Measurements from ENCODE around the gene MGMT.

Gene MGMT

DNA sequence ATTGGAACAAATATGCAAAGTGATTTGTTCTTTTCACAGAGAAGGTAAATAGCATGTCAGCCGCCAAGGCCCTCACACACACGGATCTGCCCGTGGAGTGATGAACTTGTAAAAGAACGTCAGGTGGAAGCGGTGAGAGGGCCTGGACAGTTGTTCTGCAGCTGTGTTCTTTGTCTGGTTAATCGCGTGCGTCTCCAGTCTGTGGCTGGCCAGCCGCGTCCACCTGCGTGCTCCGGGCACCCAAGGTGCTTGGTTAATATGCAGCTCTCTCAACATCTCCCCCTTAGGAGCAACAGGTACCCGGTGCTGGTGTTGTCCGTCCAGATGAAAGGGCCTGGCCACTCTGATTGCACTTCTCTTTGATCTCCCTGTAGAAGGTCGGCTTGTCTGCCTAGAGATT, 162.9 kb downstream of the MGMT start:
- DNase-seq = no peak

DNA sequence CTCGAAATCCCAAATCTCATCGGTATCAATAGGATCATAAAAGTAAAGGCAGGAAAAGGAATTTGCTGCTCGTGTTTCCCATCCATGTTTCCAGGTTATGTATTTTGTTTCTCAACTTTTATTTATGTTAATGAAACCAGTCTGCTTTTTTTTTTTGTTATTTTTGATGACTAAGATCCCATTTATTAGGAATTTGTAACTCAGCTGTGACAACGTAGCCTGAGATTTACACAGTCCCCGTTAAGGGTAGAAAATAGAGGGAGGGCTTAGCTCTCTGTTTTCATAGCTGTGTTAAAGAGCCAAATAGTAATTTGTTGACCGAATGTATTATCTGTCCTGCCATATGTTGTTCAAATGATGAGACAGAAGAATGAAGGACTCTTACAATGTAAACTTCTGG, 164.0 kb downstream of the MGMT start:
- DNase-seq = no peak

DNA sequence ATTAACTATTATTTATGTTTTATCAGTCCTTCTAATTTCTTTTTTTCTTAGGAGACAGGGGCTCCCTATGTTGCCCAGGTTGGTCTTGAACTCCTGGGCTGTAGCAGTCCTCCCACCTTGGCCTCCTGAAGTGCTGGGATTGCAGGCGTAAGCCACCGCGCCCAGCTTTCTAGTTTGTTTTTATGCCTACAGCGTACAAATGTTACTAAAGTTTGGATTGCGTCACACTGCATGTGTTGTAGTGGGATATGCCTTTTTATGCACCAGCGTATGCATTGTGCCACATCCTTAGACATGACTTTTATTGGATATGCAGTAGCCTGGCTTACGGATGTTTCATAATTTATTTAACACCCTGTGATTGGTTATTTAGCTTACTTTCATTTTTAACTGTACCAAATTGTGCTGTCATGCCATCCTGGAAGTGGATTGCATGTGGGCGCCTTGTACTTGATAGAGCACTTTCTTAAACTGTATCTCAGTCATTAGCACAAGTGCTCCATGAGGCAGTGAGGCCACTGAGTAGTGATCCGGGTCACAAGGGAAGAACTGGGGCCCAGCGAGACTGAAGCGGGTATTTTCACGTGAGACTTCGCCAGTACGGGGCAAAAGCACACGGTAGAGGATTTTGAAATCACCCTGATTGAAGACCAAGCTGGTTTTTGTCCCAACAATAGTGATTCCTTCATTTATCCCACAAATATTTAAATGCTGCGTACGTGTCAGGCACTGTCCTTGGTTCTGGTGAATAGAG, 165.0 kb downstream of the MGMT start:
- DNase-seq = no peak

DNA sequence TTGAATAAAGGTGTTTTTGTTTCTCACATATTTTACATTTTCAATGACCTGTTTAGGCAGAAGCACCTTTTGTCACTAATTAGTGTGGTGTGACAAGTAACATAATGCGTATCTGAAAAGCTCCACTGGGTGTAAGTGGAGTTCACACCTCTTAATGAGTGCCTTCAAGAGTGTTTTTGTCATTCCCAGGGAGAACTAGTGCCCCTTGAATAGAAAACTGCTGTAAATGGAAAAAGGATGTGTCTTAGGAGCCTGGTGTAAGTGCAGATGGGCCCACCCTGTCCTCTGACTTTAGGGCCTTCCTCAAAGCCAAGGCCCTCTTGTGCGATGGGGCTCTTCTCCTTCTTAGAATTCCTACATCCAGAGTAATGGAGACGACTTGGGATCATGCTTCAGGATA, 170.0 kb downstream of the MGMT start:
- no peak for DNase-seq

DNA sequence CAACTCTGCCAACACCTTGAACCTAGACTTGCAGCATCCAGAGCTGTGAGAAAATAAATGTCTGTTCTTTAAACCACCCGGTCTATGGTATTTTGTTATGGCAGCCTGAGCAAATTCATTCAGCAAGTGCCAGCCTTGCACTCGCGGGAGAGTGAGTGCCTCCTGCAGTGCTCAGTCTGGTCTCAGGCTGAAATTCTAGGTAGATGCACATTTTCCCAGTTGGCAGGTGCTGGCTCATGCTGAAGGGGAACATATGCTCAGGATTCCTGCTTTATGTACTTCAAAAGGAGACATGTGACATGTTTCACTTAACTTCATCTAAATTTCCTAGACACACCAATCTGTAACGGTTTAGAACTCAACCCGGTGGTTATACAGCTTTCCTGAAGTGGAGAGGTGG, 170.8 kb downstream of the MGMT start:
- DNase-seq = no peak

DNA sequence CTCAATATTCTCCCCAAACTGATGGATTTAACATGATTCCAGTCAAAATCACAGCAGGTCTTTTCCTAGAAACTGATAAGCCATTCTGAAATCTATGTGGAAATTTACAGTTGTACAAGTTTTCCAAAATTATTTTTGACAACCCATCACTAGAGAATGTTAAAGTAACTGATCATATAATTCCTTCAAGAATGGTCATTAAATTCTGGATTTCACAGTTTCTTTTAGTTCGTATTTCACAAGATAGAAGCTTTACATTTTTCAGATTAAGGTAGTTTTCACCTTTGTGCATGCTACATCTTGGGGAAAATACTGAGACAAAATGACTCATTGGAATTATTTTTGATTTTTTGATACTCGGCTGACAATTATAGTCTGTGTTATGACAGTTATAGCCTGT, 174.3 kb downstream of the MGMT start:
- DNase-seq = no peak

DNA sequence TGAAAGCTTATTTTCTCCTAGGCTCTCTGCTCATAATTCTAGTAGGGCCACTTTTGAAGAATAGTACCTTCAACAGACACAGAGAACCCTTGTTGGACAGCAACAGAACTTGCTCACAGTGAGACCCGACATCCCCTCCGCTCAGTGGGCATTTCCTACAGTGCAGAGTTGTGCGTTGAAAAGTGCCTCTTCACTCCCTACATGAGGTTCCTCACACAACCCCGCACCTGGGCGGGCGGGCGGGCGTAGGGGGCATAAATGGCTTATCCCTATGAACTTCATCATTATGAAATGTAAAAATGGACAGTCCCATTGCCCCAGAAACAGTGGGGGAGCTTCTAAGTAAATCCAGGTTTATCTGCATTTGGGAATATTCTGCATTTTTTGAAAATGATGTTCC, 174.9 kb downstream of the MGMT start:
- DNase-seq = no peak

DNA sequence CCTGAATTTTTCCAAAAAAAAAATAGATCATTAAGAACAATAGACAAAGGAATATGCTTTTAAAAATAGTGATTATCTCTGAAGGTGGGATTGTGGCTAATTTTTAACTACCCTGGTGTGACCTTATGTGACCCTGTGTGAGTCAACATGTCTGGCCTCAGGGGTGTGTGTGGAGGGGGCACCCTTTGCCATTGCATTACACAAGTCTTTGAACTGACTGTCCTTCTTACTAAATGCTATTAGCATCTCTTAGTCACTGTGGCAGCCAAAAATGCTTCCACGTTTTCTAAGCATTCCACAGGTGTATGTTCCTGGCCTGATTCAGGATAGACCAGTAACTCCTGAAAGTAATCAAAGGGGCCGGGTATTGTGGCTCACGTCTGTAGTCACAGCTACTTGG, 175.4 kb downstream of the MGMT start:
- DNase-seq = no peak

DNA sequence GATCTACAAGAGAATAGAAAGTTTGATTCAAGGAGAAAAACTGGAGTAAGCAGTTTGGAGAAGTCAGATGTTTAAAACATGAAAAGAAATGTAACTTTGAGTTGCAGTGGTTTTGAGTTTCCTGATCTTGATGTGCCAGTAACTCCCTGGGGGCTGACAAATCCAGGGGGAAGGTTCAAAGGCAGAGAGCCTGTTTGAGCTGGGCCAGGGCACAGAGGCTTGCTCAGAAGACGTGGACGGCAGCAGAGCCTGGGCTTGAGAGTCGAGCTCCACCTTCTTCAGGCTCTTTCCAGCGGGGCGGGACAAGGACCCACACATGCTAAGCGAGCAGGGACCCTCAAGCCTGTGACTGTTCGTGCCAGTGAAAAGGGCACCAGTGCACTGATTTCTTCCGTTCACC, 176.2 kb downstream of the MGMT start:
- no peak for DNase-seq

DNA sequence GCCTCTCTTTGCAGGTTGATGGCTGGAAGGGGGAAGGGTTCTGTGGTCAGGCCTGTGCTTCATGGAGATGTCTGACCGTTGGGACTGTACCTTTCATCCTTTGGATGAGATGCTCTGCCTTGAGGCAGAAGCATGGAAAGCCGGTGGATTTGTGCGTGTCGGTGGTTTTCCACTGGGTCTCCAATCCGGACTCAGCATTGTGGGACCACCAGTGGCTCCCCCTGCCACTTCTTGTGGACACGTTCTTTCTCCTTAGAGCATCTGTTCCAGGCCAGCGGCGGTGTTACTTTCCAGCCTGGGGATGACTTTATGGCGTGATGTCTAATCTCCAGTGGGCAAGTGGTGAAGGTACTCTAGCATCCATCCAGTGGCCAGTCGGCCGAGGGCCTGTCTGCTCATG, 178.4 kb downstream of the MGMT start:
- no peak for DNase-seq

DNA sequence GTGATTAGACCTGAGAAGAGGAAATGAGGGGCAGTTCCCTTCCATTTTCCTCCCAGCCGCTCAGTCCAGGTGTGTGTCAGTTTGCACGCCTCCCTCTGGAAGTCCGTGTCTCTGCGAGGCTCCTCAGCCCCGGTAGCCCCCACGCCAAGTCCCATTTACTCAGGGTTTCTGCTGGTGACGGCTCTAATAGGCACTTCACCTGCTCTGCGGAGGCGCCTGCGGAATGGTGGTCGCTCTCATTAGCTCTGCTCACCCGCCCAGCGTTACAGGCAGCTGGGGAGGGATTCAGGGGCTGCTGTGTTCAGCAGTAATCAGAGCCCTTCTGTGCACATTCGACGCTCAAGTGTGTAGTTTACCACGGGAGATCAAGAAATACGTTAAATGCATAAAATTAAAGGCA, 179.9 kb downstream of the MGMT start:
- no peak for DNase-seq

DNA sequence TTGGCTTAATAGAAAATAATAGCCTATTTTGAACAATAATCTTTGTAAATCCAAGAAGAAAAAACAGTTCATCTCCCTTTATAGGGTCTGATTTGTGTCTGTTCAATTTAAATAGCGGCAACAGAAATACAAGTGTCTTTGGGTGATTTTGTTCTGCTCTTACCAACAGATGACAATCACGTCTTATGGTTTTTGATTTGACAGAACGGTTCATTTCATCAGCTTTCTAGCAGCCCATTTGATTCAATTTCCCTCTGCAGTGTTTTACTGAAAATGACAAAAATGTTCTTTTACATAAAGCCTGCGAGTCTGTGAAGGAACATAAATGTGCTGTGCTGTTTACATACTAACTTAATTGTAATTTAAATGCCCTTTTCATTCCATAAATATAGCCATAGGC, 180.5 kb downstream of the MGMT start:
- DNase-seq = no peak

DNA sequence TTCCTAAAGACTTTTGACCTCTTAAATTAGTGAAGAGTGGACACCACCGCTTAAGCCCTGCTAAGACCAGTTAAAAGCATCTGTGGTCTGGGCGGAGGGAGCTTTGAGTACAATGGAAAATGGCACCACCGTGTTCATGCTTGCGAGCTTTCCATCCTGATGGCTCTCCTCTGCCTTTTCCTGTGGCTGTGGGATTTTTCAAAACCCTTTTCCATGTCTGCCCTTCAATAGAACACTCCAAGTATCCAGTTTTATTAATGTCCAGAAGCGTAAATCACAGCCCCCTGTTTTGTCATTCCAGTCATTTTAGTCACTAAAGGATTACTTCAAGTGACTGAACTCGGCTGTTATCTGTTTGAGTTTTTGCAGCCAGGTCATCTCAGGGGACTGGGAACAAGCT, 181.8 kb downstream of the MGMT start:
- no peak for DNase-seq

DNA sequence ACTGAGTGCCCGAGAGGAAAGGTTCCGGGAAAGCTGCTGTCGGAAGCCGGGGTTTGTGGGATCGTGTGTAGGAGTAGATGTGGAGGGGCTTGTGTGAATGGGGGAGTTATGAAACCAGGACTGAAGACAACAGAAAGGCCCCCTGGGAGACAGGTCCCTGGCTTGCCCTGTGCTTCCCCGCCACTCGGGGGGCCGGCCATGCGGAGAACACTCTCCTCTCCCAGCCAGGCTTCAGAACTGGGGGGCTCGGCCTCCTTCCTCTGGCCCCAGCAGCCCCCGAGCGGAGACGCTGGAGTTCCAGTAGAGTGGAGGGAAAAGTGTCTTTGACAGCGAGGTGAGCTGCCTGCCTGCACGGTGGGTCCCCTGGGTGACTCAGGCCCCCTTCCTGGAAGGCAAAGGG, 185.0 kb downstream of the MGMT start:
- DNase-seq = no peak

DNA sequence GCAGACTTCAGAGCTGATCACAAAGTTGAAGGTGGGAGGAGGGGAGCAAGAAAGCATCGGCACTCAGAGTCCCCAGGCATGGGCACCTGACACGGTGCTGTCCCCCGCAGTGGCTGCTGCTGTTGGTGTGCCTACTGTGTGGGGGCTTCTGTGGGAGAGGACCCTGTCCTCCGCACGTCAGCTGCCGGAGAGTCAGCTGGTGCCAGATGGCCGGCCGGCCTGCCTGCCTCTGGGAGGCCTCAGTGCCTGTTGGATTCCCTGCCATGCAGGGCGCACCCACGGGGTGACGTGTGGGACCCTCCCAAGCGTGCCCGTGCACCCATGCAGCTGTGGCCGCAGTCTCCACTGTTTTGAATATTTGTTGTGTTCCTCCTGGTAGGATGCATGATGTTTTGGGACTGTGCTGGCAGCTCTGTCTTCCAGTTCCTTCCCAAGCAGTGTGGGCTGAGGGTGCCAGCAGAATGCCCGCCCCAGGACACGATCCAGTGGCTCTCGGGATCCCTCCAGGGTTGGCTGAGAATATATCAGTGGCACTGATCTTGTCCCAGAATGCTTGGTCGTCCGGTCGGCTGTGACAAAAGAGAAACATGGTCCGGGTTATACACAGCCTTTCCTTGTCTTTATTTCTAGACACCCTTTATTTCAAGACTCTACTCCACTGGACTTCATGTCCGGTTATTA, 185.6 kb downstream of the MGMT start:
- DNase-seq = no peak

DNA sequence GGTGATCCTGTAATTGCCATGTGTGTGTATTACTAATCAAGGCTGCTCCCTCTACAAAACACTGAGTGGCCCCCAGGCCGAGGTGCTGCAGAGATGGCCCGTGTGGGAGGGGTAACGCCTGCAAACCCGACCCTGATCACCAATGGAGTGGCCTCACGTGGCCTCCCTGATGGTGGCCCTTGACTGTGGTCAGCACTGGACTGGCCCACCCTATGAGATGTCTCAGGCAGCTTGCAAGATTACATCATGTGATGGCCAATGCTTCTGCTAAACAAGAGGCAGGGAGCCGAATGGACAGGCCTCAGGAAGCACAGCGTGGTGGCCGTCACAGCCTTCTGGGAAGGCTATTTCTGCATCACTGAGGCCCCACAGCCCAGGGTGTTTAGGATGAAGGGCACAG, 186.4 kb downstream of the MGMT start:
- DNase-seq = no peak

DNA sequence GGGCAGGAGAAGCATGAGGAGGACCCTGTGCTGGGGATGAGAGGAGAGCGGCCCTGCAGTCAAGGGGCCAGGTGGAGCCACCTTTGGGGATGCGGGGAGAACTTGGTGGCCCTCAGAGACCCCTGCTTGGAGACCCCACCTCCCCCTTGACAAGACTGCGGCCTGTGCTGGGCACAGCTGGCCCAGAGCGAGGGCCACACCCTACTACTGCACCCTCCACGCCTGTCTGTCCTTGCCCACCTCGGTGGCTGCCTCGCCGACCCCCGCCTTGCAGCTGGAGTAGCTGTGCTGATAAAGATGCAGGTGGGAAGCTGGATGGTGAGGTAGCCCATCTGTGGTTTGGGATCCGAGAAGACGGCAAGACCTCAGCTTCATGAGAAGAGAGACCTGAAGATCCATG, 186.8 kb downstream of the MGMT start:
- no peak for DNase-seq

DNA sequence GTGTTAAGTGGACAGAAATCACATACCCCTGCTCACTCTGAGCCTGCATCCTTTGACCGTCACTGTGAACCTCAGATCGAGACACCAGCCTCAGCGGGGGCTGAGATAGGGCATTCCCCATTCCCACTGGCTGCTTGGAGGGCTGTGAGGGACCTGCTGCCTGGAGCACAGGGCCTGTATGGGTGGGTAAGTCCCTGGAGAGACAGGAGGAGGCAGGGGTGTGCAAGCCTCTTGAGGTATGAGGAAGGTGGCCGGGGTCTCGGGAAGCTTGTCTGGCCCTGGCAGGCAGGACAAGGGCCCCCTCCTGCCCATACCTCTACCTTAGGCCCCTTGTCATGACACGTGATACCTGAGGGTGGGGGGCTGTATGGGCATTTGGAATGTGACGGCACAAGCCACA, 187.4 kb downstream of the MGMT start:
- DNase-seq = no peak

DNA sequence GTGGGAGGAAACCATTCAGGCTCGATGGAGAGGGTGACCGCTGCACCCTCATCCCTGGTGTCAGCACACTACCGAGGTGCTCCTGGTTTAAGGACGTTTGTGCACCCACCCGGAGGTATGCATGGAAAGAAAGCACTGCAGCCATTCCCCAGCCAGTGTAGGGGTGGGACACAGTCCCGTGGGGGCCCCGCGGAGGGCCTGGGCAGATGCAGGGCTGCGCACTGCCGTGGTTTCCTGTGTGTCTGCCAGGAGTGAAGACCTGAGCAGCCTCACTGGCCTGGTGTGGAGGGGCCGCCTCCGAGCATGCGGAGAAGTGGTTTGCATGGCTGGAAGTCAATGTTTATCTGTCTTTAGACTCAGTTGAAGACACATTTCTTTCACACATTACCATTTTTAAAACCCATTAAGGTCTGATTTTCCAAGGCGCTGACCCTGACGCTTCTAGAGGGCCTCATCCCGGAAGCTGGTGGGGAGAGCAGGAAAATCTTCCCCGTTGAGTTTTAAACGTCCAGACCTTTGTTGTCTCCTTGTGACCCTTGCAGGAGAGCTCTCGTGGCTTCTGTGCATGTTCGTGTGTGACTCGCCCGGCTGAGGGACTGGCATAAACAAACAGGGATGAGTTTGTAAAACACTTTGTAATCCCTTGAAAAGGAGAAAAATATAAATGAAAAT, 188.1 kb downstream of the MGMT start:
- no peak for DNase-seq

DNA sequence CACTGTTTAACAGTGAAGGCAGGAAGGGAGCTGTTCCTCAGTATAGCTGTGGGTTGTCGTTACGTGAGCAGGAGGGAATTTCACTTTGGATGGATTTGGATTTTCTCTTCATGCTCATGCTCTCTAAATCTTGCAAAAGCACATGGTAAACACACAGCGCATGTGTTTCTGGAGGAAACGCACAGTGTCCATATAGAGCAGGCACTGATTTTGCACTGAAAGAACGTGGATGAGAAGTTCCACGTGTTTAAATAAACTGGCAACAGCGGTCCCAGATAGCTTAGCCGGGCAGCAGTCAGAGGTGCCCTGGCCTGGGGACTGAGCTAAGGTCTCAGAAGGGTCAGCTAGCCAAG, 188.6 kb downstream of the MGMT start:
- no peak for DNase-seq

DNA sequence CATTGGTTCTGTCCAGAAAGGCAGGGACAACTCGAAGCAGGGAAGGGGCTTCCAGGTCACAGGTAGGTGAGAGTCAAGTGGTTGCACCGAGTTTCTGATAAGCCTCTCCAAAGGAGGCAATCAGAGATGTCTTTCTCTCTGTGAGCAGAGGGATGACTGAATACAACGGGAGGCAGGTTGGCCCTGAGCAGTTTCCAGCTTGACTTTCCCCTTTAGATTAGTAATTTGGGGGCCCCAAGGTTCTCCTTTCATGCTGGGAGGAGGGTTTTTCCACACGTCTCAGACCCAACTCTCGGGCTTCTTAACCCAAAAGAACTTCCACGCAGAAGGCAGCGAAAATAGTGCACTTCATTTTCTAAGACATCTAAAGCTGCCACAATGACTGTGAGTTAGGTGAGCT, 189.6 kb downstream of the MGMT start:
- DNase-seq = no peak

DNA sequence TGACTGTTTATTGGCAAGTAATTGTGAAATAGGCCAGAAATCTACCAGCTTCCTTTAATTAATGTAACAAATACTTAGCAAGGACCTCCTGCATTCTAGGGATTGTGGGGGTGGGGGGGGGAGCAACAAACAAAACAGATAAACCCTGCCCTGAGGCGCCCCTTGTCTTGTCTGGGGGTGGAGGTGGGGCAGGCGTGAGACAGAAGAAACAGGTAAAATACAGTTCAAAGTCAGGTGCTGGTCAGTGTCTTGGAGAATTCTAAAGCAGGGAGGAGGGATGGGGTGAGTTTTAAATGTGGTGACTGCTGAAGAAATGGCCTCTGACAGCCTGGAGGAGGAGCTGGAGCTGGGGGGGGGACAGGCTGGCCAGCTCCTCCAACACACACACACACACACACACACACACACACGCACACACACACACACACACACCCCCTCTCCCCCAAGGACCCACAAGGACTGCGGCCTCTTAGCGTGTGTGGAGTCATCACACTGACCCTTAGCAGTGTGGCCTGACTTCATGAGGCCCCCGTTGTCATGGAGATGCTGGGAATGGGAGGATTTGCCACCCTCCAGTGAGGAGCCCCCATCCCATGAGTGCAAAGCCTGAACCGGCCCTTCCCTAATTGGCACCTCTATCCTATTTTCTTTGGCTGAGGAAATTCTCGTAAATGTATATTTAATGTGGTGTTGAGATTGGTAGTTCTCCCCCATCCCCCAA, 190.4 kb downstream of the MGMT start:
- no peak for DNase-seq

DNA sequence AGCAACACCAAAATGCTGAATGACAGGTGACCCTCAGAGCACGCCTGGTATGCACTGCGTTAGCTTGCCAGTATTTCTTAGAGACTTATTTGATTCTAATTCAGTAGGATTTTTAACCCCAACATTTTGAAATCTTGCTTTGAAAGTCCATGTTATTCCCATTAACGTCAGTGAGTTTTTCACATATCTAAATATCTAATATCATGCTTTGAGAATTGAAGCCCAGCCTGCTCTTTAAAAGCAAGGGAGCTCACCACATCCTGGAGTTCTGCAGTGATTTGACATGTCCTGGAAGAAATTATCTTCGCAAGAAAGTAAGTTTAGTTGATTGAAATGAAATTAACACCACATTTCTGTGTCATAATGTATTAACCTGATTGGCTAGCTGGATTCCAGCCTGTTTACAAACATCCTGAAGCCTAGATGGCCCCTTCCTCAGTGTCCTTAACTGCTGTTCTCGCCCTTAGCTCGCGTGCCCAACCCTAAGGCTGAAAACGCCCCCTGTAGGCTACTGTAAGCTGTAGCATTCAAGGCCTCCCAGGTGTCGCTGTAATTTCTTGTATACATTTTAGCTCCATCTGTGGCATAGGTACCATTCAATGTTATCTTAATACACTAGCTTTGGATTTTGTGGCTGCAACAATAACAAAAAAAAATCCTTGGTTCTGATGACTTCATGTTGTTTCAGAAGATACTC, 191.5 kb downstream of the MGMT start:
- DNase-seq = no peak
